ENCODE data around the gene BCAP31. TPM values are rescaled to one million over a fixed set of nuclear protein-coding genes. Genes with fewer than 3 reads are reported as not detected.
"Not testable (repeated sequence)": the region's sequence is repeated elsewhere in the genome, so short reads cannot be mapped to it uniquely, and the experiment has no call there.

BCAP31 gene
- total and polyA plus RNA-seq, 2 donors, result 71.9 to 114 TPM

DNA sequence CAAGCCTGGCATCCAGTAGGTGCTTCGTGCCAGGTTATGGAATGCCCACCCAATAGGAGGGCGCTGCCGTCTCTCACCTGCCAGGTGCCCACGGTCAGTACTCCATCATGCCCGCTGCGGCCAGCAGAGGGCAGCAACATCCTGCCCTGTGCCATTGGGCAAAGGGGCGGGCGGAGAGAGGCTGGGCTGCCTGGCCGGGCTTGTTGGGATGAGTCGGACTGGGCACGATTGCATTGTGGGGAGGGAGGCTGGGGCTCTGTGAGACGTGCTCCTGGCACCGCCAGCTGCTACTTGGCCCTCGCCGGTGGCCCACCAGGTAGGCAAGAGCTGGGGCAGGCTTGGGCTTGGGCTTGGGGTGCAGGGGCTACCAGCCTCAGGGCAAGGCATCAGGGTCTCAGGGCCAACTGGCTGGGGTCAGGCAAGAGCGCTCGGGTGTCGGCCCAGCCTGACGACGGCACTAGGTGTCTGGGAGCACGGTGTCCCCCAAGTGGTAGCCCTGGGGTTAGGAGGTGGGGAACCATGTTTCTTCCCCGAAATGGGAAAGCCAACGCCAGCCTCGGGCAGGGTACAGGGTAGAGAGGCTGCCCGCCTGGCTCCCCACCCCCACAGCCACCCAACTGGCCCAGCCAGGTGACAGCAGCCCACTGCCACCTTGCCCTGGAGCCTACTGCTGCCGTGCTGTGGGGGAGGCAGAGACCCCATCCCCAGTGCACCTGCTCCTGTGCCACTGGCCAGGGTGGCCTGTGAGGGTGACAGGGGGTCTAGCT, 40.0 kb upstream of the BCAP31 start, which contains the start of gene PLXNB3:
Gene PLXNB3 (plus strand): TSS at position 261 of the 767 bp plus-strand sequence. CDS start 1,287 bp downstream, outside the sequence.
- WGBS, result 37% methylated on average over 26 of the region's 26 CpGs
- Histone ChIP-seq H3K27ac (ENCODE audit: low read depth in 1 of 2, low read length in 1 of 2) (no peak within 1 kb of the TSS), H3K9me3 (ENCODE audit: control insufficient read depth in 2 of 2, insufficient read depth in 1 of 2, low read length in 1 of 2) (no peaks in the 10 kb centered on the region), H3K27me3 (ENCODE audit: control insufficient read depth in 2 of 2, insufficient read depth in 1 of 2, low read length in 1 of 2) (peaks cover 0 to 10% of the 10 kb centered on the region in 2 donors), H3K4me1 (ENCODE audit: control insufficient read depth in 2 of 2, insufficient read depth in 2 of 2, low read length in 2 of 2) (peaks cover 0 to 8% of the 10 kb centered on the region in 2 donors), H3K36me3 (ENCODE audit: control insufficient read depth in 2 of 2, insufficient read depth in 2 of 2, low read length in 1 of 2) (no peaks in the 10 kb centered on the region), H3K4me3 (ENCODE audit: low read length in 2 of 2) (no peak within 1 kb of the TSS)
- DNase-seq (ENCODE audit: low read depth in 6 of 9, low spot score in 9 of 9), result peak in 8 of 9 donors; percentile 26 to 75 (median 42)

DNA sequence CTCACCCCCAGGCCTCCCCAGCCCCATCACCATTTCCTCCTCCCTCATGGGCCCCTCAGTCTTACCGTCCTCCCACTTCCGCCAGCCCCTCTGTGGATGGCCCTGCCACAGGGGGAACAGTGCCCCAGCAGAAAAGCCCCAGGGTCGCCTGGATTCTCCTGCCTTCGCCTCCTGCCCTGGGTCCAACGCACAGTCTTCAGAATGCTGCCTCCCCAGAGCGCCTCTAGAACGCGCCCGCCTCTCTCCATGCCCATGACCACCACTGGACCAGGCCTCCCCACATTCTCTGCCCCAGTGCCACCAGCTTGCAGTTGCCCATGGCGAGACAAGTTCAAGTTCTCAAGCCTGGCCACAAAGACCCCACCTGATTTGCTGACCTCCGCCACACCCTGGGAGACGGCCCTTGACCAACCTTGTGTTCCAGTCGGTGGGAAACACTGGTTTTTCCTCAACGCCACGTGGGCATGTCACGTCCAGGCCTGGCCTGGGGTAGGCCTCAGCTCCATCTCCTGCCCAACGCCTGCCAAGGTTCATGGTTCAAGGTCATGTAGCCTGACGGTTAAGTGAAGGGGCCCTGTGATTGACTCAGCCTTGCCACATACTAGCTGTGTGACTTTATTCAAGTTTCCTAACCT, 39.2 kb upstream of the BCAP31 start:
- no peaks in the 10 kb centered on the region for H3K9me3 ChIP-seq (ENCODE audit: control insufficient read depth in 2 of 2, insufficient read depth in 1 of 2, low read length in 1 of 2)
- WGBS, result 91% methylated on average over 17 of the region's 18 CpGs

DNA sequence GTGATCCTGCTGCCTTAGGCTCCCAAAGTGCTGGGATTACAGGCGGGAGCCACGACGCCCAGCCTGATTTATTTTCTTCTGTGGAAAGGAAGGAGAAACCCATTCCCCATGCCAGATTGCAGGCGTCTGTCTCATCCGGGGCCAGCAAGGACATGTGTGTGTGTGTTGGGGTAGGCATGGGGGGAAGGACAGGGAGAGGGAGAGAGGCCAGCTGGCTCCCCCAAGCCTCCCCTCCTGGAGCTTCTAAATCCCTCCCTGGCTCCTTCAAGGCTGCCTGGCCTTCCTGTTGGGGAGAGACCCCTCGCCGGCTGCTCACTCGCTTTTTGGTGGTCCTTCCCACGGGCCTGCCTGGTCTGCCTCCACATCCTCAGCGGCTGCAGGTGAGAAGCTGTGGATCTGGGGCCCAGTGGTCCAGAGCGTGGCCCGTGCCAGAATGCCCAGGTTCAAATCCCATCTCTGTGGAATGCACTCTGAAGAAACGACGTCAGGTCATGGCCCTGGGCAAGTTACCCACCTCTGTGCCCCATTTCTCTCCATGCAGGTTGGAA, 38.5 kb upstream of the BCAP31 start:
- Histone ChIP-seq H3K27me3 (ENCODE audit: control insufficient read depth in 2 of 2, insufficient read depth in 1 of 2, low read length in 1 of 2) (peaks cover 0 to 10% of the 10 kb centered on the region in 2 donors), H3K4me1 (ENCODE audit: control insufficient read depth in 2 of 2, insufficient read depth in 2 of 2, low read length in 2 of 2) (peaks cover 0 to 8% of the 10 kb centered on the region in 2 donors), H3K4me3 (ENCODE audit: low read length in 2 of 2) (no peak overlapping the region), H3K36me3 (ENCODE audit: control insufficient read depth in 2 of 2, insufficient read depth in 2 of 2, low read length in 1 of 2) (no peaks in the 10 kb centered on the region), H3K27ac (ENCODE audit: low read depth in 1 of 2, low read length in 1 of 2) (no peak overlapping the region), H3K9me3 (ENCODE audit: control insufficient read depth in 2 of 2, insufficient read depth in 1 of 2, low read length in 1 of 2) (no peaks in the 10 kb centered on the region)
- DNase-seq (ENCODE audit: low read depth in 6 of 9, low spot score in 9 of 9), result no peak
- 94% methylated on average over 14 of the region's 14 CpGs for WGBS

More for the DNA sequence above, 39.2 kb upstream of the BCAP31 start:
- H3K36me3 ChIP-seq (ENCODE audit: control insufficient read depth in 2 of 2, insufficient read depth in 2 of 2, low read length in 1 of 2), result no peaks in the 10 kb centered on the region
- no peak overlapping the region for H3K27ac ChIP-seq (ENCODE audit: low read depth in 1 of 2, low read length in 1 of 2)
- H3K27me3 ChIP-seq (ENCODE audit: control insufficient read depth in 2 of 2, insufficient read depth in 1 of 2, low read length in 1 of 2), result peaks cover 0 to 10% of the 10 kb centered on the region in 2 donors
- H3K4me1 ChIP-seq (ENCODE audit: control insufficient read depth in 2 of 2, insufficient read depth in 2 of 2, low read length in 2 of 2), result peaks cover 0 to 8% of the 10 kb centered on the region in 2 donors
- DNase-seq (ENCODE audit: low read depth in 6 of 9, low spot score in 9 of 9), result no peak
- H3K4me3 ChIP-seq (ENCODE audit: low read length in 2 of 2), result no peak overlapping the region

DNA sequence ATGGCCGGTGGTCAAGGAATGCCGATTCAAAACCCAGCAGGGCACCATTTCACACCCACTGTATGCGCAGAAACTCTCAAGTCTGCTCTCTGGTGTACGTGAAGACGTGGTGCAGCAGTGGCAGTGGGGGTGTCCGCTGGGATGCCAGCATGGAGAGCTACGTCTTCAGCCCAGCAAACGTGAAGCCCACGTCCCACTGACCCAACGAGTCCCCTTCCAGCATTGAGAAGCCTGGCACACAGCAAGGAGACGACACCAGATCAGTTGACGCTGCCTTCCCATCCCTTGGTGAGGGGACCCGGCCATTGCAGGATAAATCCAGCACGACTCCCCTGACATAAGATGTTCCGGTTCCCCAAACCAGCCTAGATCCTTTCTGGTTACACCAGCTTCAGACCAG, 37.7 kb upstream of the BCAP31 start:
- DNase-seq (ENCODE audit: low read depth in 6 of 9, low spot score in 9 of 9), result no peak
- Histone ChIP-seq H3K27me3 (ENCODE audit: control insufficient read depth in 2 of 2, insufficient read depth in 1 of 2, low read length in 1 of 2) (peaks cover 0 to 8% of the 10 kb centered on the region in 2 donors), H3K36me3 (ENCODE audit: control insufficient read depth in 2 of 2, insufficient read depth in 2 of 2, low read length in 1 of 2) (no peaks in the 10 kb centered on the region), H3K4me1 (ENCODE audit: control insufficient read depth in 2 of 2, insufficient read depth in 2 of 2, low read length in 2 of 2) (peaks cover 0 to 8% of the 10 kb centered on the region in 2 donors), H3K9me3 (ENCODE audit: control insufficient read depth in 2 of 2, insufficient read depth in 1 of 2, low read length in 1 of 2) (no peaks in the 10 kb centered on the region), H3K27ac (ENCODE audit: low read depth in 1 of 2, low read length in 1 of 2) (no peak overlapping the region), H3K4me3 (ENCODE audit: low read length in 2 of 2) (no peak overlapping the region)
- 98% methylated on average over 15 of the region's 15 CpGs for WGBS

DNA sequence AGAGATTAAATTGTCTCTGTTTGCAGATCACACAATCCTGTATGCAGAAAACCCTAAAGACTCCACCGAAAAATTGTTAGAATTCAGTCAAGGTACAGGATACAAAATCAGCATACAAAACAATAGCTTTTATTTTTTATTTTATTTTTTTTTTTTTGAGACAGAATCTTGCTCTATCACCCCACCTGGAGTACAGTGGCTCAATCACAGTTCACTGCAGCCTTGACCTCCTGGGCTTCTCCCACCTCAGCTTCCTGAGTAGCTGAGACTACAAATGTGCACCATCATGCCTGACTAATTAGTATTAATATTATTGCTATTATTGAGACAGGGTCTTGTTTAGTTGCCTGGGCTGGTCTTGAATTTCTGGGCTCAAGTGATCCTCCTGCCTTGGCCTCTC, 30.9 kb upstream of the BCAP31 start:
- Histone ChIP-seq H3K27me3 (ENCODE audit: control insufficient read depth in 2 of 2, insufficient read depth in 1 of 2, low read length in 1 of 2) (no peaks in the 10 kb centered on the region), H3K4me1 (ENCODE audit: control insufficient read depth in 2 of 2, insufficient read depth in 2 of 2, low read length in 2 of 2) (no peaks in the 10 kb centered on the region), H3K9me3 (ENCODE audit: control insufficient read depth in 2 of 2, insufficient read depth in 1 of 2, low read length in 1 of 2) (no peaks in the 10 kb centered on the region), H3K27ac (ENCODE audit: low read depth in 1 of 2, low read length in 1 of 2) (no peak overlapping the region), H3K36me3 (ENCODE audit: control insufficient read depth in 2 of 2, insufficient read depth in 2 of 2, low read length in 1 of 2) (no peaks in the 10 kb centered on the region), H3K4me3 (ENCODE audit: low read length in 2 of 2) (no peak overlapping the region)
- WGBS, result 97% methylated on average over 1 of the region's 1 CpG
- DNase-seq (ENCODE audit: low read depth in 6 of 9, low spot score in 9 of 9), result no peak

DNA sequence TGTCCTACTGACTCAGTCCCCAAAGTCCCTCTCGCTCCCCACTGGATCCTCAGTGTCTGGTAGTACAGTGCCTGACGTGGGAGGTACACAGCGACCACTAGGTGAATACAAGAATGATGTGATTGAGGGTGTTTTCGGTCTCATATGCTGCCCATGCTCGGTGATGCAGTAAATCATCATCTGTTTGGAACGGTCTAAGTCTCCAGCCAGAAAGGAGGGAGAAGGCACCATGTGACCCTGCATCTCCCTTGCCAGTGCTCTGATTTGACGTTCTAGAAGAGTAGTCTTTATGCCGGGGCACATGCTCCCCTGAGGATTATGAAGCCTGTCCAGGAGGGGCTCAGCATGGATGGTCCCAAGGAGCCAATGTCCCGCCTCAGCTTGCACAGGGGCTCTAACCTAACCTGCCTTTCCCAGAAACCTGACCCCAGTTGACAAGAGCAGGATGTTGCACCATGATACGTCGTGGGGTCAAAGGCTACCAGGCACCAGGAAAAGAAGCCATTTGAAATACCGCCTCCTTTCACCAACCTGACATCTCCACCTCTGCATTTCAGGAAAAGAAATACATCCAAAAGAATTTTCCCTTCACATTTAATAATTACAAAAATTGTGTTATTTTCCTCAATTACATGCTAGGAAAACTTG, 26.1 kb upstream of the BCAP31 start:
- 94% methylated on average over 12 of the region's 12 CpGs for WGBS
- Histone ChIP-seq H3K4me3 (ENCODE audit: low read length in 2 of 2) (no peak overlapping the region), H3K36me3 (ENCODE audit: control insufficient read depth in 2 of 2, insufficient read depth in 2 of 2, low read length in 1 of 2) (no peaks in the 10 kb centered on the region), H3K27me3 (ENCODE audit: control insufficient read depth in 2 of 2, insufficient read depth in 1 of 2, low read length in 1 of 2) (no peaks in the 10 kb centered on the region), H3K9me3 (ENCODE audit: control insufficient read depth in 2 of 2, insufficient read depth in 1 of 2, low read length in 1 of 2) (no peaks in the 10 kb centered on the region), H3K27ac (ENCODE audit: low read depth in 1 of 2, low read length in 1 of 2) (no peak overlapping the region), H3K4me1 (ENCODE audit: control insufficient read depth in 2 of 2, insufficient read depth in 2 of 2, low read length in 2 of 2) (no peaks in the 10 kb centered on the region)
- DNase-seq (ENCODE audit: low read depth in 6 of 9, low spot score in 9 of 9), result no peak

DNA sequence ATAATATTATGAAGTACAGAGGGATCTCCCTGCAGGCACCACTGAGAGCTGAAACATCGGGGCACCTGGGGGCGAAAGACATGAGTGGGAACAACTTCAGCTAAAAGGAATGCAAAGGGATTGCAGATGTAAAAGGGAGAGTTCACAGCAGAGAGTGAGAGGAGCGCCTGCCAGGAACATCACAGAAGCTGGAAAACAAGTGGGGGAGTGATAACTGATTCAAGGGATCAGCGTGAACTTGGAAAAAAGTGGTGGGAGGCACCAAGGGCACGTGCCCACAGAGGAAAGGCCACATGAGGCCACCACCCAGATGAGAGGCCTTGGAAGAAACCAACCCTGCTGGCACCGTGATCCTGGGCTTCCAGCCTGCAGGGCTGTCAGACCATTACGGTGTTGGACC, 24.8 kb upstream of the BCAP31 start:
- H3K27me3 ChIP-seq (ENCODE audit: control insufficient read depth in 2 of 2, insufficient read depth in 1 of 2, low read length in 1 of 2); DNase-seq (ENCODE audit: low read depth in 6 of 9, low spot score in 9 of 9); H3K36me3 ChIP-seq (ENCODE audit: control insufficient read depth in 2 of 2, insufficient read depth in 2 of 2, low read length in 1 of 2); H3K4me1 ChIP-seq (ENCODE audit: control insufficient read depth in 2 of 2, insufficient read depth in 2 of 2, low read length in 2 of 2); H3K4me3 ChIP-seq (ENCODE audit: low read length in 2 of 2); H3K9me3 ChIP-seq (ENCODE audit: control insufficient read depth in 2 of 2, insufficient read depth in 1 of 2, low read length in 1 of 2); H3K27ac ChIP-seq (ENCODE audit: low read depth in 1 of 2, low read length in 1 of 2): not testable (repeated sequence)
- WGBS, result 93% methylated on average over 7 of the region's 7 CpGs

DNA sequence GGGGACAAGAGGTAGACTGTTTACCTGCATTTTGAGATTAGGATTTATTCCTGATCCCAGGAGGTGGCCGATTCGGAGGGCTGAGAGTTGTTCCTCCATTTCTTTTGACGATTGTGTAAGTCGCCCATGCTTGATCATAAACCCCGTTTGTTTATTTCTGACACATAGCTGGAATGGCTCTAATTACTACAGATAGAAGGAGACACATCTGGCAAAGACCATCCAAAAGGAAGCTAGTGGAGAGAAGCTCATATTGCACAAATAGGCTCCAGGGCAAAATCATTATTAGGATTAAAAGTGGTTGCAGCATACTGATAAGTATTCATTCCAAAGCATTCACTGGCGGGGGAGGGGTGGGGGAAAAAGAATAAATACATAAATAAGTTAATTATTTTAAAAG, 22.8 kb upstream of the BCAP31 start:
- 92% methylated on average over 6 of the region's 6 CpGs for WGBS
- not testable (repeated sequence) for DNase-seq (ENCODE audit: low read depth in 6 of 9, low spot score in 9 of 9); H3K4me1 ChIP-seq (ENCODE audit: control insufficient read depth in 2 of 2, insufficient read depth in 2 of 2, low read length in 2 of 2); H3K4me3 ChIP-seq (ENCODE audit: low read length in 2 of 2); H3K36me3 ChIP-seq (ENCODE audit: control insufficient read depth in 2 of 2, insufficient read depth in 2 of 2, low read length in 1 of 2); H3K9me3 ChIP-seq (ENCODE audit: control insufficient read depth in 2 of 2, insufficient read depth in 1 of 2, low read length in 1 of 2); H3K27ac ChIP-seq (ENCODE audit: low read depth in 1 of 2, low read length in 1 of 2); H3K27me3 ChIP-seq (ENCODE audit: control insufficient read depth in 2 of 2, insufficient read depth in 1 of 2, low read length in 1 of 2)

DNA sequence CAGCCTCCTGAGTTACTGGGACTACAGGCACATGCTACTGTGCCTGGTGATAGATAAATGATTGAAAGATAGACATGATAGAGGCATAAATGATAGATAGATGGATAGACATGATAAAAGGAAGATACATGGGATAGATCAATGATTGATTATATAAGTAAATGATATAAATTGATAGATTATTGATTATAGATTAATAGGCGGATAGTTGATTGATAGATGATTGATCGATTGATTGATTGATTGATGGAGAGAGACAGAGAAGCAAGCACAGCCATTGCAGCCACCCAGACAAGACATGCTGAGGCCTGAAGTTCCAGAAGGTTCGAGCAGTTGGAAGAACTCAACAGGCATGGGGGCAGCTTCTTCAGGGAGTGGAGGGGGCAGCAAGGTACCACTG, 22.2 kb upstream of the BCAP31 start:
- Histone ChIP-seq H3K27ac (ENCODE audit: low read depth in 1 of 2, low read length in 1 of 2) (no peak overlapping the region), H3K4me1 (ENCODE audit: control insufficient read depth in 2 of 2, insufficient read depth in 2 of 2, low read length in 2 of 2) (peaks cover 0 to 10% of the 10 kb centered on the region in 2 donors), H3K4me3 (ENCODE audit: low read length in 2 of 2) (no peak overlapping the region), H3K9me3 (ENCODE audit: control insufficient read depth in 2 of 2, insufficient read depth in 1 of 2, low read length in 1 of 2) (no peaks in the 10 kb centered on the region), H3K27me3 (ENCODE audit: control insufficient read depth in 2 of 2, insufficient read depth in 1 of 2, low read length in 1 of 2) (no peaks in the 10 kb centered on the region), H3K36me3 (ENCODE audit: control insufficient read depth in 2 of 2, insufficient read depth in 2 of 2, low read length in 1 of 2) (no peaks in the 10 kb centered on the region)
- WGBS, result 95% methylated on average over 3 of the region's 3 CpGs
- DNase-seq (ENCODE audit: low read depth in 6 of 9, low spot score in 9 of 9), result no peak

Data from thymus (tissue), 11 donors.